ENCODE measurements around the gene SPINT2. TPM values are rescaled to one million over a fixed set of nuclear protein-coding genes. Genes with fewer than 3 reads are reported as not detected.

Gene SPINT2
- total RNA-seq, 1 donor from 2014 or later, result 277 TPM

DNA sequence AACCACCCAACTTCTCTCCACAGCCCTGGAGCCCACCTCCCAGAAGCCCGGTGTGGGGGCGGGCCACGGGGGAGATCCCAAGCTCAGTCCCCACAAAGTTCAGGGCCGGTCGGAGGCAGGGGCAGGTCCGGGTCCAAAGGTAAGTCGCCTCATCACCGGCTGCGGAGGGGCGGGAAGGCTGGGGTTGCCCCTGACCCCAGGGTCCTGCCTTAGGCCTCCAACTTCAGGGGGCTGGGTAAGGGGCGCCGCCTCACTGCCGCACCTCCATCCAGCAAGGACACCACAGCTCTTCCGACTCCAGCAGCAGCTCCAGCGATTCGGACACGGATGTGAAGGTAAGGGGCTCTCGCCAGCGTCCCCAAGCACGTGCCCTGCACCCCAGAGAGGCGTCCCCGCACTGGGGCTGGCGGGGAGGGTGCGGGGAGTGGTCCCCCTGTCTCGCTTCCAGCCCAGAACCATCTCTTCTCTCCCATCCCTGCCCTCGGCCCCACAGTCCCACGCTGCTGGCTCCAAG lies 40.0 kb downstream of the SPINT2 start:
- Mint-ChIP-seq H3K36me3 (peaks cover 3% of the 10 kb centered on the region), H3K4me1 (peaks cover 11% of the 10 kb centered on the region), H3K27ac (no peak overlapping the region), H3K27me3 (ENCODE audit: low read depth) (no peaks in the 10 kb centered on the region), H3K4me3 (peak overlapping the region; percentile 28), H3K9me3 (no peaks in the 10 kb centered on the region)
- DNase-seq (ENCODE audit: low spot score in 2 of 2, unreplicated experiment in 2 of 2), result no peak
- TF ChIP-seq, protein P1, sequence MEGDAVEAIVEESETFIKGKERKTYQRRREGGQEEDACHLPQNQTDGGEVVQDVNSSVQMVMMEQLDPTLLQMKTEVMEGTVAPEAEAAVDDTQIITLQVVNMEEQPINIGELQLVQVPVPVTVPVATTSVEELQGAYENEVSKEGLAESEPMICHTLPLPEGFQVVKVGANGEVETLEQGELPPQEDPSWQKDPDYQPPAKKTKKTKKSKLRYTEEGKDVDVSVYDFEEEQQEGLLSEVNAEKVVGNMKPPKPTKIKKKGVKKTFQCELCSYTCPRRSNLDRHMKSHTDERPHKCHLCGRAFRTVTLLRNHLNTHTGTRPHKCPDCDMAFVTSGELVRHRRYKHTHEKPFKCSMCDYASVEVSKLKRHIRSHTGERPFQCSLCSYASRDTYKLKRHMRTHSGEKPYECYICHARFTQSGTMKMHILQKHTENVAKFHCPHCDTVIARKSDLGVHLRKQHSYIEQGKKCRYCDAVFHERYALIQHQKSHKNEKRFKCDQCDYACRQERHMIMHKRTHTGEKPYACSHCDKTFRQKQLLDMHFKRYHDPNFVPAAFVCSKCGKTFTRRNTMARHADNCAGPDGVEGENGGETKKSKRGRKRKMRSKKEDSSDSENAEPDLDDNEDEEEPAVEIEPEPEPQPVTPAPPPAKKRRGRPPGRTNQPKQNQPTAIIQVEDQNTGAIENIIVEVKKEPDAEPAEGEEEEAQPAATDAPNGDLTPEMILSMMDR (IDR thresholded peaks at IDR 0.05; ENCODE audit: unreplicated experiment), result no peak

DNA sequence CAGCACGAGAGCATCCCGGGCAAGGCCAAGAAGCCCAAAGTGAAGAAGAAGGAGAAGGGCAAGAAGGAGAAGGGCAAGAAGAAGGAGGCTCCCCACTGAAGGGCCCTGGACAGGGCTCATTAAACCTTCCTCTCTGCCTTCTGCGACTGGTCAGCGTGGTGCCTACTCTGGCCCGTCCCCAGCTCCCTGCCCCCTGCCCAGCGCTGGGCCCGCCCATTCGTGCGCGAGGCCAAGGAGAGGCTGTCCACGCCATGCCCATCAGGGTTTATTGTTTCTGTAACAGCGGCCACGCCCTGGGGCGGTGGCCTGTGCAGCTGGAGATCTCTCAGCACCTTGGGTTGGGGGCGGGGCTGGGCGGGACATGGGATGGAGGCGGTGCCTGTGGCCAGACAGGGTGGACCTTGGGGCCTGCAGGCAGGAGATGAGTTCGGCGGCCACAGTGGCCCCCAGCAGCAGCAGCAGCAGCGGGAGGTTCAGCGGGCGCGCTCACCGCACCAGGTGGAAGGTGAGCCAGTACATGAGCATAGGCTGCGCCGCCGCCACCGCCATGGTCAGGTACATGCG lies 40.6 kb downstream of the SPINT2 start:
- Mint-ChIP-seq H3K9me3 (no peaks in the 10 kb centered on the region), H3K4me1 (peaks cover 11% of the 10 kb centered on the region), H3K27me3 (ENCODE audit: low read depth) (no peaks in the 10 kb centered on the region), H3K36me3 (peaks cover 3% of the 10 kb centered on the region), H3K27ac (no peak overlapping the region), H3K4me3 (peak overlapping the region; percentile 41)
- DNase-seq (ENCODE audit: low spot score in 2 of 2, unreplicated experiment in 2 of 2), result no peak
- TF ChIP-seq, protein P1 (IDR thresholded peaks at IDR 0.05; ENCODE audit: unreplicated experiment), result no peak

DNA sequence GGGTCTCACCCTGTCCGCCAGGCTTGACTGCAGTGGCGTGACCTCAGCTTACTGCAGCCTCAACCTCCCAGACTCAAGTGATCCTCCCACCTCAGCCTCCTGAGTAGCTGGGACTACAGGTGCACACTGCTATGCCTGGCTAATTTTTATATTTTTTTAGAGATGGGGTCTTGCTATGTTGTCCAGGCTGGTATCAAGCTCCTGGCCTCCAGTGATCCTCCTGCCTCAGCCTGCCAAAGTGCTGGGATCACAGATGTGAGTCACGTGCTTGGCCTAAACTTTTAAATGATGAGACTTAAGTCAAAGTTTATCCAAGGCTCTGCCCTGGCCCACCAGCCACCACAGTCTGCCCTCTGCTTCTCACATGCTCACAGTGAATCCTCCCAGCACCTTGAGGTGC lies 41.9 kb downstream of the SPINT2 start:
- Mint-ChIP-seq H3K27me3 (ENCODE audit: low read depth) (no peaks in the 10 kb centered on the region), H3K4me1 (peaks cover 4% of the 10 kb centered on the region), H3K9me3 (no peaks in the 10 kb centered on the region), H3K27ac (no peak overlapping the region), H3K36me3 (peaks cover 3% of the 10 kb centered on the region), H3K4me3 (no peak overlapping the region)
- DNase-seq (ENCODE audit: low spot score in 2 of 2, unreplicated experiment in 2 of 2), result no peak
- TF ChIP-seq, protein P1 (IDR thresholded peaks at IDR 0.05; ENCODE audit: unreplicated experiment), result no peak

DNA sequence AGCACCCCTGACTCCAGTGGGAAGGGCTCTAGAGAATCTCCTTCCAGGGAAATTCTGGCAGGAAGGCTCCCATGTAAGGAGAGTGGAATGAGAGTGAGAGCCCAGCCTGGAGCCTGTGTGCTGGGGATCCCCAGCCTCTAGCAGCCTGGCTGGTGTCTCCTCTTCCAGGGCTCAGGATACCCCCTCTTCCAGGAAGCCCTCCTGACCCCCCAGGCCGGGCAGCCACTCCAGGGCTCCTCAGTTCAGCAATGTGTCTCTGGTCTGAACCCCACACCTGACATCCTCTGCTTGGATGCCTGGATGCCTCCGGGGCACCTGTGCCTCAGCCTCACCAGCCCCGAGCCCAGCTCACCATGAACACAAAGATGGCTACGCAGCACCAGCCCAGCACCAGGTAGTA lies 42.7 kb downstream of the SPINT2 start:
- DNase-seq (ENCODE audit: low spot score in 2 of 2, unreplicated experiment in 2 of 2), result no peak
- TF ChIP-seq, protein P1 (IDR thresholded peaks at IDR 0.05; ENCODE audit: unreplicated experiment), result no peak
- H3K4me3 Mint-ChIP-seq, result no peak overlapping the region
- no peaks in the 10 kb centered on the region for H3K9me3 Mint-ChIP-seq
- H3K27me3 Mint-ChIP-seq (ENCODE audit: low read depth), result no peaks in the 10 kb centered on the region
- H3K4me1 Mint-ChIP-seq, result peaks cover 4% of the 10 kb centered on the region
- H3K27ac Mint-ChIP-seq, result no peak overlapping the region
- peaks cover 3% of the 10 kb centered on the region for H3K36me3 Mint-ChIP-seq

DNA sequence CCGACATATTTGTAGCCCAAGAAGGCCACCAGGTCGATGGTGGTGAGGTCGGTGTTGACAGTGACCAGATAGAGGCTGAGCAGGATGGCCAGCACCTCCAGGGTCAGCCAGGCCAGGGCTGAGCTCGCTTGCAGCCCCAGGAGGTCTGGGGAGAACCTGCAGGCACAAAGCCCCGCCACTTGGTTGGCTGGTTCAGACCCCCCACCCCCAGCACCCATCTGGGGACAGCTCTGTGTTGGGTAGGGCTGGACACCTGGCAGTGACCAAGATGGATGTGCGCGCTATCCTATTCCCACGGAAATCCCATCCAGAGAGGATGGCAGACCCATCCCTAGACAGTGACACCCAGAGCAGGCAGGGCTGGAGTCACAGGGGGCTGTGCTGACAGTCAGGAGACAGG lies 43.2 kb downstream of the SPINT2 start:
- peaks cover 3% of the 10 kb centered on the region for H3K36me3 Mint-ChIP-seq

More for the DNA sequence above, 43.2 kb downstream of the SPINT2 start:
- no peak for DNase-seq (ENCODE audit: low spot score in 2 of 2, unreplicated experiment in 2 of 2)
- Mint-ChIP-seq H3K27me3 (ENCODE audit: low read depth) (no peaks in the 10 kb centered on the region), H3K4me3 (no peak overlapping the region), H3K4me1 (peaks cover 4% of the 10 kb centered on the region), H3K9me3 (no peaks in the 10 kb centered on the region), H3K27ac (no peak overlapping the region)
- TF ChIP-seq, protein P1 (IDR thresholded peaks at IDR 0.05; ENCODE audit: unreplicated experiment), result no peak

All from mesothelial cell of epicardium (in vitro differentiated cells).